Stimulated activated CD4-positive, alpha-beta T cell treated with anti-CD3 and anti-CD28 coated beads, TNF-alpha, amount 100 ng/mL, for 48 hours (primary cell): ENCODE measurements around the gene AIP.
"Not testable (repeated sequence)": the region's sequence is repeated elsewhere in the genome, so short reads cannot be mapped to it uniquely, and the experiment has no call there.

Source experiments
- DNase-seq, 3 donors: peaks; one replicate each; pipeline ENCODE4 v3.0.0-alpha.2; 2020; ENCODE audit warnings: low read depth in 3 of 3

The AIP gene

DNA sequence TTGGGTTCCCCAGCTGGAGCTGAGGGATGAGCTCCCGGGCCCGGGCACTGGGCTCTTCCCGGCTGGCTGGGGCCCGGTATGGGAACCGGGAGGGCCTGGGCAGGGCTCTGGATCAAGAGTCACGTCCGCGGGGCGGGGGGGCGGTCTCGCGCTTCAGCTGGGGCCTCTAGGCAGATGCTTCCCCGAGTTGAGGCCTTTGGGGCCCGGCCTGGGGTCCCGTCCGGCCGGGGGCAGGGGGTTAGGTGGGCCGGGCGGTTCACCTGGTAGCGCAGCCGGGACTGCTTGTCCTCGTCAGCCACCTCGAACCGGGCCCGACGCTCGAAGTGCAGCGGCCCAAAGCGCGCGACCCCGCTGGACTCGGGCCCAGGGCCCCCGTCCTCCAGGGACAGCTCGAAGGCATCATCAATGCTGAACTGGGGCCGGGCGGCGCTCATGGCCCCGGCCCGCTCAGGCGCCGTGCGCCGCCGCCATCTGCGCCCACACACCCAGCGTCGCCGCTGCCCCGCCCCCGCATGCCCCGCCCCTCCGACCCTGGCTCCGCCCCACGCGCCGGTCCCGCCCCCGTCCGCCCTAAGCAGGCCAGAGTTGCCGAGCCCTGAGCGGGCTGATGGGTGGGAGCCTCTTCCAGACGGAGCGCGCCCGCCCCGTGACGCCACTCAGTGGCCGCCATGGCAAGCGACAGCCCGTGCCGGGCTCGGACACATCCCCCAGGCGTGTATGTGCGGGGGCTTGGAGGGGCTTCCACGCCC is 13.9 kb upstream of the AIP start, which contains the start of gene TMEM134:
TMEM134 (minus strand) TSS at position 493 of the 749 bp plus-strand sequence; CDS start at position 434, 59 bp downstream.
- DNase-seq = peak; percentile 89 to 93 (median 91)

- no peak for DNase-seq
Observed at GRCh38 chr11:67469508-67469811, 13.4 kb upstream of the AIP start.

- no peak for DNase-seq
Observed at GRCh38 chr11:67470337-67471002, 12.4 kb upstream of the AIP start.

DNA sequence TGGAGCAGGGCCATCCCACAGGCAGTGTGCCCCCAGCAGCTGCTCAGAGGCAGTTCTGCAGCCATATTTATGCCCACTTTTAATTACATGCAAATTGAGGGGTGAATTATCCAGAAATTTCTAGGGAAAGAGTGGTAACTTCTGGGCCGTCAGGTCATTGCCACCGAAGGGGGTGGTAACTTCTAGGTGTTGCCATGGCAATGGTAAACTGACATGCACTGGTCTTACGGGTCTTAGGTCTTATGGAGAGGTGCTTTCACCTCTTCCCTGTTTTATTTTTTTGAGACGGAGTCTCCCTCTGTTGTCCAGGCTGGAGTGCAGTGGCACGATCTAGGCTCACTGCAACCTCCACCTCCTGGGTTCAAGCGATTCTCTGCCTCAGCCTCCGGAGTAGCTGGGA is 9.9 kb upstream of the AIP start:
- no peak for DNase-seq

DNA sequence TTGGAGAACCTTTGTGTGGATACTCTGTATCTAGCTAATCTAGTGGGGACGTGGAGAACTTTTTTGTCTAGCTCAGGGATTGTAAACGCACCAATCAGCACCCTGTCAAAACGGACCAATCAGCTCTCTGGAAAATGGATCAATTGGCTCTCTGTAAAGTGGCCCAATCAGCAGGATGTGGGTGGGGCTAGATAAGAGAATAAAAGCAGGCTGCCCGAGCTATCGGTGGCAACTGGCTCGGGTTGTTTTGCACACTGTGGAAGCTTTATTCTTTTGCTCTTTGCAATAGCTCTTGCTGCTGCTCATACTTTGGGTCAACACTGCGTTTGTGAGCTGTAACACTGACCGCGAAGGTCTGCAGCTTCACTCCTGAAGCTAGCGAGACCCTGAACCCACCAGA is 6.1 kb upstream of the AIP start:
- DNase-seq = not testable (repeated sequence)

DNA sequence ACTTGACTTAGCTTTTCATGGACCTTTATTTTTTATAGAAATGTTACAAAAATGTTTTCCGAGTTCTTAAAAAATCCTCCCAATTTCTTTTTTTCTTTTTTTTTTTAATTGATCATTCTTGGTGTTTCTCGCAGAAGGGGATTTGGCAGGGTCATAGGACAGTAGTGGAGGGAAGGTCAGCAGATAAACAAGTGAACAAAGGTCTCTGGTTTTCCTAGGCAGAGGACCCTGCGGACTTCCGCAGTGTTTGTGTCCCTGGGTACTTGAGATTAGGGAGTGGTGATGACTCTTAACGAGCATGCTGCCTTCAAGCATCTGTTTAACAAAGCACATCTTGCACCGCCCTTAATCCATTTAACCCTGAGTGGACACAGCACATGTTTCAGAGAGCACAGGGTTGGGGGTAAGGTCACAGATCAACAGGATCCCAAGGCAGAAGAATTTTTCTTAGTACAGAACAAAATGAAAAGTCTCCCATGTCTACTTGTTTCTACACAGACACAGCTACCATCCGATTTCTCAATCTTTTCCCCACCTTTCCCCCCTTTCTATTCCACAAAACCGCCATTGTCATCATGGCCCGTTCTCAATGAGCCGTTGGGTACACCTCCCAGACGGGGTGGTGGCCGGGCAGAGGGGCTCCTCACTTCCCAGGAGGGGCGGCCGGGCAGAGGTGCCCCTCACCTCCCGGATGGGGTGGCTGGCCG is 5.3 kb upstream of the AIP start:
- not testable (repeated sequence) for DNase-seq

- no peak for DNase-seq
Observed at GRCh38 chr11:67482275-67482826, 475 bp upstream of the AIP start.

DNA sequence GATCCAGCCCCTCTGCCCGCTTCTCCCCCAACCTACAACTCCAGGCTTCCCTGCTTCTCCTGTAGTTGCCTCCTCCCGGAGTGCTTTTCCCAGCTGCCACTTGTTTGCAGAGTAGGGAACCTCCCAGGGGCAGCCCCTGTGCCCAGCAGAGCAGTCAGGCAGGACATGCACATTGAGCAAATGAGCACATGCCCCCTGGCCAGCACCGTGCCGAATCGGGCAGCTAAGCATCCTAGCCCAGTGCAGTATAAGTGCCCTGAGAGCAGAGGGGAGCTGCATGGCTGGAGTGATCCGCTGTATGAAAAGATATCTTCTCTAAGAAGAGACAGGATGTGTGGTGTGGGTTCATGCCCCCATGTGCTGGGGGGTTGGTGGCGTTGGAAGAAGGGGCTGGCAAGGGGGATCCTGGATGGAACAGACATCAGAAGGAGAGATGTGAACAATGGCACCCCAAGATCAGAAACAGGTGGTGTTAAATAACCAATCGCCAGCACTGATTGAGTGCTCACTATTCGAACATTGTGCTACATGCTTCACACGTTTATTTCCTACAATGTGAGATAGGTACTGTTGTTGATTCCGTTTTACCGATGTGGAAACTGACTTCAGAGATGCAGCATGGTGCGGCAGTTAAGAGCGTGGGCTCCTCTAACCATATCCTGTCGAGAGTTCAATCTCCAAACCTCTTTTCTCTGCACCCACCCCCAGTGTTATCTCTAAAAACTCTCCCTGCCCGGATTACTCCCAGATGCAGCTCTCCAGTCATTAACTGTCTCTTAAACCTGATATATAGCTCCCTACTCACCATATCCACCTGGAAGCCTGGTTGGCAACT is 1.2 kb downstream of the AIP start:
- DNase-seq = peak in 1 of 3 donors; percentile 34

DNA sequence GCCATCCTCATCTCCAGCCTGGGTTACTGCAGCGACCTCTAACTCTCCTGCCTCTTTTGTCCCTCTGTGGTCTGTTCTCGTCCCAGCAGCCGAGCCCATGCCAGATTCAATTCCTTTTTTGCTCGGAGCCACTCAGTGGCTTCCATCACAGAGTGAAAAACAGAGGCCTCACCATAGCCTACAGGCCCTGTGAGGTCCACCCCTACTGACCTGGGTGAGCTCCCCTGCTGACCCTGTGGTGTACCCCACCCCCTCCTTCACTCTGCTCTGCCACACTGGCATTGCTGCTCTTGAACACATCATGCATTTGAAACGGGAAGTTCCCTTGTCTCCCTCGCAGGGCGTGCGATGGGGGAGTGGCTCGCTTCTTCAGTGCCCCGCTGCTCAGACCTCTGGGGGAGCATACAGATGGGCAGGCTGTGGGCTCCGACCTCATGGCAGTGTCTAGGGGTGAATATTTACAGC is 2.1 kb downstream of the AIP start:
- peak in 2 of 3 donors; percentile 60 to 69 for DNase-seq

GRCh38 chr11:67485873-67486361 is 3.1 kb downstream of the AIP start:
- DNase-seq = peak in 1 of 3 donors; percentile 62

- peak in 1 of 3 donors; percentile 43 for DNase-seq
Observed at GRCh38 chr11:67486481-67487195, 3.8 kb downstream of the AIP start.

- no peak for DNase-seq
Observed at GRCh38 chr11:67489203-67489884, 6.5 kb downstream of the AIP start.

DNA sequence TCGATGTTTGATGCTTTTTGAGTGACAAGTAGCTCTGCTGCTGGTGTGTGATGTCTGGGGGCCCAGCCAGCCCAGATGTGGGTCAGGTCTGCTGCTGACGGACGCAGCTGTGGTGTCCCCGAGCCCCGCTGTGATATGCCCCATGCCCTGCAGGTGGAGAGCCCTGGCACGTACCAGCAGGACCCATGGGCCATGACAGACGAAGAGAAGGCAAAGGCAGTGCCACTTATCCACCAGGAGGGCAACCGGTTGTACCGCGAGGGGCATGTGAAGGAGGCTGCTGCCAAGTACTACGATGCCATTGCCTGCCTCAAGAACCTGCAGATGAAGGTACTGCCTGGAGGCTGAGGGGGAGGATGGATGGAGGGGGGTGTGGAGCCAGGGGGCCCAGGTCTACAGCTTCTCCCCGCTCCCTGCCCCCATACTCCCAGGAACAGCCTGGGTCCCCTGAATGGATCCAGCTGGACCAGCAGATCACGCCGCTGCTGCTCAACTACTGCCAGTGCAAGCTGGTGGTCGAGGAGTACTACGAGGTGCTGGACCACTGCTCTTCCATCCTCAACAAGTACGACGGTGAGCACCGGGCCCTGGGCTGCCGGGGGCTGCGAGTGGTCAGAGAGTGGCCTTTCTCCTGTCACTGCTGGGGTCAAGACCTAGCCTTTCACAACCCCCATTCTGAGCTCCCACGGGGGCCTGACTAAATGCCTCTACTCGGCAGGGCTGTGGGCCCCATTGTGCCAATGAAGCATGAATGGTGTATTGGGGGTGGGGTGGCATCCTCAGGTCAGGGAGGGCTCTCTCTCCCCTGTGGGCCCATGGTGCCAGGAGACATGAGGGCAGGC is 7.3 kb downstream of the AIP start:
- no peak for DNase-seq

DNA sequence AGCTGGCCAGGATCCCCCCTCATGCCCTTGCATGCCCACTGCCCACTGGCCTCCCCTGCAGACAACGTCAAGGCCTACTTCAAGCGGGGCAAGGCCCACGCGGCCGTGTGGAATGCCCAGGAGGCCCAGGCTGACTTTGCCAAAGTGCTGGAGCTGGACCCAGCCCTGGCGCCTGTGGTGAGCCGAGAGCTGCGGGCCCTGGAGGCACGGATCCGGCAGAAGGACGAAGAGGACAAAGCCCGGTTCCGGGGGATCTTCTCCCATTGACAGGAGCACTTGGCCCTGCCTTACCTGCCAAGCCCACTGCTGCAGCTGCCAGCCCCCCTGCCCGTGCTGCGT is 7.9 kb downstream of the AIP start:
- DNase-seq = no peak

- DNase-seq = no peak
Observed at GRCh38 chr11:67491276-67492068, 8.6 kb downstream of the AIP start.

GRCh38 chr11:67492069-67492727 is 9.4 kb downstream of the AIP start:
- no peak for DNase-seq

DNA sequence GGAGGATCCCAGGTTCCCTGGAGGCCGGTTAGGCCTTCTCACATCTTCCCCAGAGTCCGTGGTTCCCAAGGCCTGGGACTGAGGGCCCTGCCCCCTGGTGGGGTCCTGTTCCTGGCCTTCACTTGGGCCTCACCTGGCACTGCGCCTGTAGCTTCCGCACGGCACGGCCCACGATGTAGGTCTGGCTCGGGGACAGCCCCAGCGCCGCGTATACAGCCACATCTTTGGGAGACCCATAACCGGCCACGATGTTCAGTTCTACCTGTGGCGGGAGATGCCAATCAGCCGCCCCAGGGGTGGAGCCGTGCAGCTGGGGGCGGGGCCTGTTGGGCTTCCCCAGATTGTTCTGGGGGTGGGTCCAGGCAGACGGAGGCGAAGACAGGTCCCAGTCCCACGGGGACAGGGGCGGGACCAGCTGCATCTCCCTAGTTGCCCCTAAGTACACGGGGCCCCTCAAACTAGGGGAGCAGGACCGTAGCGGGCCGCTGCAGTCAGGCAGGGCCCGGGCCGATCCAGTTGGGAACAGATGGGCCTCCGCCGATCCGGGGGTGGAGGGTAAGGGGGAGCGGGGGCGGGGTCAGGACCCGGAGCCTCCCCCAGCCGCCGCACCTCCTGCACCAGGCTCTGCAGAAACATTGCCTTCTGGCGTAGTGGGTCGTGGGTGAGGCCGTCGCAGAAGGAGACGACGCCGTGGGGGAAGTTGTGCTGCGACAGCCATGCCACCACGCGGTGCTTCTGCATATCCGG is 10.1 kb downstream of the AIP start:
- no peak for DNase-seq
